Measurements from ENCODE around the gene PCGF3.

PCGF3 gene

GRCh38 chr4:692771-693554, 12.7 kb upstream of the PCGF3 start:
- TF ChIP-seq REST (IDR thresholded peaks at IDR 0.05; ENCODE audit: insufficient read depth in 1 of 2, low read depth in 2 of 2, low read length in 2 of 2): no peak
- TF ChIP-seq TAF1 (IDR thresholded peaks at IDR 0.05; ENCODE audit: borderline replicate concordance, insufficient read depth, low read length): no peak
- no peak for TF ChIP-seq FOXP2 (optimal IDR thresholded peaks at IDR 0.05; ENCODE audit: borderline replicate concordance, extremely low read depth, extremely low read length, insufficient read depth)
- TF ChIP-seq POLR2AphosphoS5 (IDR thresholded peaks at IDR 0.05; ENCODE audit: low read depth, low read length): no peak
- TF ChIP-seq SIN3A (IDR thresholded peaks at IDR 0.05; ENCODE audit: borderline replicate concordance, insufficient read depth, low read length): no peak

DNA sequence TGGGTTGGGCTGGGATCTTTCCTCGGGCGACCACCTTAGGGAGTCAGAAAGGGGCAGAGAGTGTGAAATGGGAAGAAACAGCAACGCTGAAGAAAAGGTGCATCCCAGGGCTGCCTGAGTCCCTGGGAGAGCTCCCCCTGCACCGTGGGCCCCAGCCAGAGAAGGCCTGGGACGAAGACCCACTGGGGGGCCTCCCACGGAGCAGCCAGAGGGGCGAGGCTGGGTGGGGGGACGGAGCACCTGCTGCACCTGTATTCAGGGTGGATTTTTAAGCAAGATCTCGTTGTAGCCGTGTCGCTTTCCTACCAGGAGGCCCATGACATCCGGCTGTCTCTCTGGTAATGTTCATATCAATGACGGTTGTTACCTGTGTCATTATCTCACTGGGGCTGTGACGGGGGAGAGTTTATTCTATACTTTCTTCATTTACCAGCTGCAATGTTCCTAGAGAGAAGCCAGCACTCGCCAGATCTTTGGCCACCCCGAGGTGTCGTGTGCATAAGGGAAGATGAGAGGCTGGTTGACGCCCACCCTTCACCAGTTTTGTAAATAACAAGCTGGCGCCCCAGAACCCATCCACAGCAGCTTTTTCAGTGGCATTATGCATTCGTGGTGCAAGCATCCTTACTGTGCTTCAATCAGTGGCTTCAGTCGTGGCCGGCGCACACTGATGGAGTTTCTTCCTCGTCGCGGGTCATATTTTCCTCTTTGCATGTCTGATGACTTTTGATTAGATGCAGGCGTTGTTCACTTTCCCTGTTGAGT, 5.6 kb upstream of the PCGF3 start:
- TF ChIP-seq POLR2AphosphoS5 (IDR thresholded peaks at IDR 0.05; ENCODE audit: low read depth, low read length) (no peak), TAF1 (IDR thresholded peaks at IDR 0.05; ENCODE audit: borderline replicate concordance, insufficient read depth, low read length) (no peak), FOXP2 (optimal IDR thresholded peaks at IDR 0.05; ENCODE audit: borderline replicate concordance, extremely low read depth, extremely low read length, insufficient read depth) (no peak), SIN3A (IDR thresholded peaks at IDR 0.05; ENCODE audit: borderline replicate concordance, insufficient read depth, low read length) (no peak), REST (IDR thresholded peaks at IDR 0.05; ENCODE audit: insufficient read depth in 1 of 2, low read depth in 2 of 2, low read length in 2 of 2) (no peak)

- TF ChIP-seq FOXP2 (optimal IDR thresholded peaks at IDR 0.05; ENCODE audit: borderline replicate concordance, extremely low read depth, extremely low read length, insufficient read depth) (no peak), REST (IDR thresholded peaks at IDR 0.05; ENCODE audit: insufficient read depth in 1 of 2, low read depth in 2 of 2, low read length in 2 of 2) (no peak), POLR2AphosphoS5 (IDR thresholded peaks at IDR 0.05; ENCODE audit: low read depth, low read length) (no peak), TAF1 (IDR thresholded peaks at IDR 0.05; ENCODE audit: borderline replicate concordance, insufficient read depth, low read length) (no peak)
Observed at GRCh38 chr4:700587-701264, 4.9 kb upstream of the PCGF3 start.

DNA sequence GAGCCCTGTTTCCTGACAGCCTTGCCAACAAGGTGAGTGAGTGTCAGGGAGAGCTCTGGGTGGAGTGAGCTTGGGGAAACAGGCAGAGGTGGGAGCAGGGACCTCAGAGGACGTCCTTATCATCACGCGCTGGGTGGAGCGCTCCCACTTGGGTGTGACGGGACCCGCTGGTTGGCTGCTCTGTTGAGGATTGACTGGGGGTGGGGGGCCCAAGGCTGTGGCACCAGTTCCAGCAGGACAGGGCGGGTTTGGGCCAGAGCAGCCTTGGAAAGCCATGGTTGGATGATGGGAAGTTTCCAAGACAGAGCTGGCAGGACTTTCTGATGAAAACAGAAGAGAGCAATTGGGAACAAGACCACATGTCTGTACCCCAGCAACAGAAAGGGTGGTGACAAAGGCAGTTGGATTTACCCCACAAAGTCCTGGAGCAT, 3.0 kb upstream of the PCGF3 start:
- TF ChIP-seq REST (IDR thresholded peaks at IDR 0.05; ENCODE audit: insufficient read depth in 1 of 2, low read depth in 2 of 2, low read length in 2 of 2) (no peak), POLR2AphosphoS5 (IDR thresholded peaks at IDR 0.05; ENCODE audit: low read depth, low read length) (no peak), FOXP2 (optimal IDR thresholded peaks at IDR 0.05; ENCODE audit: borderline replicate concordance, extremely low read depth, extremely low read length, insufficient read depth) (no peak), SIN3A (IDR thresholded peaks at IDR 0.05; ENCODE audit: borderline replicate concordance, insufficient read depth, low read length) (no peak), TAF1 (IDR thresholded peaks at IDR 0.05; ENCODE audit: borderline replicate concordance, insufficient read depth, low read length) (no peak)
